Activated T-cell treated with anti-CD3 and anti-CD28 coated beads, Interleukin-2, amount 50 U/mL, for 72 hours (primary cell): ENCODE measurements around the gene RNF31. TPM values are rescaled to one million over a fixed set of nuclear protein-coding genes. Genes with fewer than 3 reads are reported as not detected.

Experiments
- ATAC-seq, 2 donors: fragments of 150-1000 bp; cut with Tn5 transposase; replicated peaks in 1 of 2; 2 replicates each; pipeline ENCODE4 v1.10.0; 2021; ENCODE audit warnings: moderate library complexity in 2 of 2, mild to moderate bottlenecking in 1 of 2
- DNase-seq, 2 donors: peaks; one replicate each; pipeline ENCODE4 v3.0.0; 2021 to 2022; ENCODE audit warnings: mixed read lengths in 1 of 2
- H3K27ac Mint-ChIP-seq: one replicate; pipeline ENCODE4 v1.8.0; 2022; ENCODE audit warnings: mild to moderate bottlenecking, moderate library complexity, mixed read lengths
- H3K27me3 Mint-ChIP-seq: one replicate; pipeline ENCODE4 v1.8.0; 2022; ENCODE audit warnings: low read depth, mixed read lengths
- H3K36me3 Mint-ChIP-seq, 2 donors: one replicate each; pipeline ENCODE4 v1.8.0; 2022; ENCODE audit warnings: mixed read lengths in 2 of 2, mild to moderate bottlenecking in 1 of 2; ENCODE audit not compliant: insufficient read depth in 2 of 2
- H3K4me1 Mint-ChIP-seq: one replicate; pipeline ENCODE4 v1.8.0; 2022; ENCODE audit warnings: low read depth, mixed read lengths
- H3K4me3 Mint-ChIP-seq, 2 donors: one replicate each; pipeline ENCODE4 v1.8.0; 2022; ENCODE audit warnings: mild to moderate bottlenecking in 2 of 2, mixed read lengths in 2 of 2, moderate library complexity in 2 of 2
- H3K9me3 Mint-ChIP-seq, 2 donors: one replicate each; pipeline ENCODE4 v1.8.0; 2022; ENCODE audit warnings: mixed read lengths in 2 of 2
- total RNA-seq, 2 donors: library from RNA; stranded (reverse); gene quantifications; one replicate each; pipeline ENCODE4 v1.2.3, GENCODE V29; 2022

RNF31 gene
- total RNA-seq, 2 donors from 2014 or later: 88.7 to 90.6 TPM

DNA sequence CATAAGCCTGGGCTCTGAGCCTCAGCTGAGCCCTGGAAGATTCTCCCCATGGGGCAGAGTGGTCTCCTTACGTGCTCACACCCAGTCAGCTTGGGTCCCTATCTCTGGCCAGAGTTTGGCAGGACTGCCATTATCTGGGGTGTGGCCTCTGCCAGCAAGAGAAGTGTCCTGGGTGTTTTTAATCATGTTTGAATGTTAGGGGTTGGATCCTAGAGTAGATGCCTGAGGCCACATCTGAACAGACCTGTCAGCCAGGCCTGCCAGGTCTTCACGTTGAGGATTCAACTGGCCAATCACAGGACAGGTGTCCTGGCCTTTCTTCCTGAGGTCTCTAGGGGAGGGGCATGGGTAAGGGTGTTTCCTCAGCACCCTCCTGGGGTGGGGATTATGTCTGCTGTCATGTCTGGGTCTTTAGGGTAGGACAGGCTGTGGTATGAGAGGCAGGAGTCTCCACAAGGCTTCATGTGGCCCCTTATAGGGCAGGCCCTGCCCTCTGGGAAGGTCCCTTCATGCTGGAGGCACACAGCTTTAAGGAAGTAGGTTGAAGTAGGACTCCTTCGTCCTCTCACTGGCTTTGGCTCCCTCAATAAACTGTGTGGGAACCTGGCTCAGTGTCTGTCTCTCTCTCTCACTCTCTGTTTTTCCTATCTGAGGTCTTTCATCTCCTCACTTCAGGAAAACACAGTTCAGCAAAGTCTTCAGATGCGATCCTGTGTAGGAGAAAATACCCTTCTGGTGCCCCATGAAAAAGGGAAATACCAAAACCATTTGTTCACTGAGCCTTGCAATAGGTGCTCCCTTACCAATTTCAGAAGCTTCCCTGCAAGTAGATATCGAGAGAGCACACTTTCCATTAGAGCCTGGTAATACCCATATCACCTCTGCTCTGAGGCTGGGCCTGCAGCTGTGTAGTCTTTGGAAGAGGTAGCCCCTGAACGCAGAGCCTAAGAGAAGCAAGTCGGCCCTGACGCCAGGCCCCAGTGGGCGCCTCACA, 23.6 kb upstream of the RNF31 start:
- Mint-ChIP-seq H3K9me3 (no peaks in the 10 kb centered on the region), H3K4me3 (no peak overlapping the region), H3K27ac (no peak overlapping the region), H3K36me3 (peaks cover 9 to 20% of the 10 kb centered on the region in 2 donors), H3K4me1 (peaks cover 12% of the 10 kb centered on the region), H3K27me3 (no peaks in the 10 kb centered on the region)
- DNase-seq: no peak
- ATAC-seq: peak; percentile 20 to 27

DNA sequence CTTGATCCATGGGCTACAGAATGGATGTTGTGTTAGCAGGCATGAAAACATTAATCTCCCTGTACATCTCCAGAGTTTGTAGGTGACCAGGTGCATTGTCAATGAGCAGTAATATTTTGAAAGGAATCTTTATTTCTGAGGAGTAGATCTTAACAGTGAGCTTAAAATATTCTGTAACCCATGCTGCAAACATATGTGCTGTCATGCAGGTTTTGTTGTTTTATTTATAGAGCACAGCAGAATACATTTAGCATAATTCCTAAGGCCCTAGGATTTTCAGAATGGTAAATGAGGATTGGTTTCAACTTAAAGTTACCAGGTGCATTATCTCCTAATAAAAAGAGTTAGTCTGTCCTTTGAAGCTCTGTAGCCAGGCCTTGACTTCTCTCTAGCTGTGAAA, 20.4 kb upstream of the RNF31 start:
- DNase-seq (no peak), ATAC-seq (no peak)
- Mint-ChIP-seq H3K27ac (no peak overlapping the region), H3K4me1 (peaks cover 15% of the 10 kb centered on the region), H3K36me3 (peaks cover 4% of the 10 kb centered on the region in 2 donors), H3K4me3 (no peak overlapping the region), H3K9me3 (no peaks in the 10 kb centered on the region), H3K27me3 (no peaks in the 10 kb centered on the region)

DNA sequence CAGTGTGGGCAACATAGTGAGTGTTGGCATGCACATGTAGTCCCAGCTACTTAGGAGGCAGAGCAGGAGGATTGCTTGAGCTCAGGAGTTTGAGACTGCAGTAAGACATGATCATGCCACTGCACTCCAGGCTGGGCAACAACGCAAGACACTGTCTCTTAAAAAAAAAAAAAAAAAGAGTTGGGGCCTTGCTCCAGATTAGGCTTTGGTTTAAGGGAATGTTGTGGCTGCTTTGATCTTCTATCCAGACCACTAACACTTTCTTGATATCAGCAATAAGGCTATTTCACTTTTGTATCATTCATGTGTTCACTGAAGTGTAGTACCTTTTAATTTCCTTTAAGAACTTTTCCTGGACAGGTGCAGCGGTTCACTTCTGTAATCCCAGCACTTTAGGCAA, 19.6 kb upstream of the RNF31 start:
- ATAC-seq: no peak
- Mint-ChIP-seq H3K4me3 (no peak overlapping the region), H3K9me3 (no peaks in the 10 kb centered on the region), H3K27ac (no peak overlapping the region), H3K4me1 (peaks cover 22% of the 10 kb centered on the region), H3K36me3 (peaks cover 1 to 4% of the 10 kb centered on the region in 2 donors), H3K27me3 (no peaks in the 10 kb centered on the region)
- no peak for DNase-seq

DNA sequence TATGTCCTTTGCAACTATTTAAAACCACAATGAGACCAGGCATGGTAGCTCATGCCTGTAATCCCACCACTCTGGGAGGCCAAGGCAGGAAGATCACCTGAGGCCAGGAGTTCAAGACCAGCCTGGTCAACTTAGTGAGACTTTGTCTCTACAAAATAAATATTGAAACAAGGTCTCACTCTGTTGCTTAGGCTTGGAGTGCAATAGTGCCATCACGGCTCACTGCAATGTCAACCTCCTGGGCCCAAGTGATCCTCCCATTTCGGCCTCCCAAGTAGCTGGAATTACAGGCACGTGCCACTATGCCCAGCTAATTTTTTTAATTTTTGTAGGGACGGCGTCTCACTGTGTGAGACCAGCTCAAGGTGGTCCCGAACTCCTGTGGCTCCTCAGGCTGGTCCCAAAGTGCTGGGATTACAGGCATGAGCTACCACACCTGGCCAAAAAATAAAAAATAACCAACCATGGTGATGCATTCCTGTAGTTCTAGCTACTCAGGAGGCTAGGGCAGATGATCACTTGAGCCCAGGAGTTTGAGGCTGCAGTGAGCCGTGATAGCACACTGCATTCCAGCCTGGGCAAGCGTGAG, 17.8 kb upstream of the RNF31 start:
- Mint-ChIP-seq H3K27ac (no peak overlapping the region), H3K4me3 (no peak overlapping the region), H3K36me3 (no peaks in the 10 kb centered on the region)

DNA sequence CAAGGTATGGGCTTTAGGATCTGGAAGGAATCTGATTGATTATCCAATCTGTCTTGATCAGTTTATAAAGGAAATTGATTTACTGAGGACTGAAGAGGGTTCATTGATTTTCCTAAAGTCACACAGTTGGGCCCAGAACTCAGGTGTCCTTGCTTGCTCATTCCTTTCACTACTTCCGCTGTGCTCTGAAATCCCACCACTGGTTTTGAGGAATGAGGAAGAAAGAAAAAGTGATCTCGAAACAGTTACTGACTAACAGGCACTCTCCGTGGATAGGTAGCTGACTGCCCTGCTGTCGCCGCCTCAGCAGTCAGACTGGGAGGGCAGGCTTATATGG, 16.9 kb upstream of the RNF31 start, which contains the start of gene FITM1:
Gene FITM1 (plus strand): TSS at position 280 of the 337 bp plus-strand sequence. CDS start 905 bp downstream, outside the sequence.
- Mint-ChIP-seq H3K27me3 (no peaks in the 10 kb centered on the region), H3K36me3 (no peaks in the 10 kb centered on the region), H3K9me3 (no peaks in the 10 kb centered on the region), H3K4me3 (no peak within 1 kb of the TSS), H3K4me1 (peaks cover 29% of the 10 kb centered on the region), H3K27ac (no peak within 1 kb of the TSS)
- DNase-seq (no peak), ATAC-seq (no peak)

More for the DNA sequence above, 17.8 kb upstream of the RNF31 start:
- peaks cover 23% of the 10 kb centered on the region for H3K4me1 Mint-ChIP-seq
- no peaks in the 10 kb centered on the region for H3K9me3 Mint-ChIP-seq
- ATAC-seq: no peak
- H3K27me3 Mint-ChIP-seq: no peaks in the 10 kb centered on the region
- DNase-seq: no peak

DNA sequence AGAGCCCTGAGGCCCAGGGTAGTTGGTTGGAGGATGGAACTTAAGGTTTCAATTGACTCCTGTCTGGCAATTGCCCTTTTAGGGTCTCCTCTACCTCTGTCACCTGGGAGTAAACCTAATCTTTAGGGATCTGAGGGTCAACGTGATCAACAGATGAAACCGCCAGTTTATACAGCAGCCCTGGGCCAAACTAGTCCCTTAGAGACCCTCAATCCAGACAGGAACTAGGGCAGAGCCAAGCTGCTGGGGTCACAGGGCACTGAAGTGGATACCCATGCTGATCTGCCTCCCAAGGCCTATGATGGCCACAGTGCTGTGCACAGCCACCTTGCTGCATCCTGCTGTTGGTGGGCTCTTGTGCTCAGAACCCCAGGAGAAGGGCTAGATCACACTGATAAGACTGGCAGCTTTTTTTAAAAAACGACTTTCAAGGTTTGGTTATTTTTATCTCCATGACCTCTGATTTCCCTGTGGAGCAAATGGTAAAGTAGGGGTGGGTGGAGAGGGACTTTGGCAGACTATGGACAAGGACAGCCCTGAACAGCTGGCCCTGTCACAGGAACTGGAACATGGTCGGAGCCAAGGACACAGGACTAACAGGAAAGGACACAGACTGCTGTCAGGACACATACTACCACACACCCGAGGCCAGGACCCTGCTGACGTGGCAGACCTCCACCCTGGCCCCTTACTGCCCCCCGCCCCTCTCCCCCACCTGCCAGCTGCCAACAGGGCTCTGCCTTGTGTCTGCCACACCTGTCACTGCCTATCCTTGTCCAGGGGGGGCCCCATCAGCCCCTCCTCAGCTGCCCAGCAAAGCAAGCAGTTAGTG, 16.4 kb upstream of the RNF31 start:
- Mint-ChIP-seq H3K27me3 (no peaks in the 10 kb centered on the region), H3K36me3 (no peaks in the 10 kb centered on the region), H3K27ac (no peak overlapping the region), H3K4me1 (peaks cover 32% of the 10 kb centered on the region), H3K9me3 (no peaks in the 10 kb centered on the region), H3K4me3 (no peak overlapping the region)
- DNase-seq: no peak
- no peak for ATAC-seq

DNA sequence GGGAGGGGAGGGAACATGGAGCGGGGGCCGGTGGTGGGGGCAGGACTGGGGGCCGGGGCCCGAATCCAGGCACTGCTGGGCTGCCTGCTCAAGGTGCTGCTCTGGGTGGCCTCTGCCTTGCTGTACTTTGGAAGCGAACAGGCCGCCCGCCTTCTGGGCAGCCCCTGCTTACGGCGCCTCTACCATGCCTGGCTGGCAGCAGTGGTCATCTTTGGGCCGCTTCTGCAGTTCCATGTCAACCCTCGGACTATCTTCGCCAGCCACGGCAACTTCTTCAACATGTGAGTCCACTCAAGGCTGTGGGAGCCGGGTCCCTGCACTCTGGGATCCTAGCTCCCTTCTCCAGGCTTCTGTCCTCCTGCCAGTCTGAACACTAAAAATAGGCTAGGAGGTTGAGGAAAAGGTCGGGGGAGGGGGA, 15.7 kb upstream of the RNF31 start:
- Mint-ChIP-seq H3K4me3 (peak overlapping the region in 1 of 2 donors; percentile 33), H3K27ac (no peak overlapping the region)
- ATAC-seq: no peak

DNA sequence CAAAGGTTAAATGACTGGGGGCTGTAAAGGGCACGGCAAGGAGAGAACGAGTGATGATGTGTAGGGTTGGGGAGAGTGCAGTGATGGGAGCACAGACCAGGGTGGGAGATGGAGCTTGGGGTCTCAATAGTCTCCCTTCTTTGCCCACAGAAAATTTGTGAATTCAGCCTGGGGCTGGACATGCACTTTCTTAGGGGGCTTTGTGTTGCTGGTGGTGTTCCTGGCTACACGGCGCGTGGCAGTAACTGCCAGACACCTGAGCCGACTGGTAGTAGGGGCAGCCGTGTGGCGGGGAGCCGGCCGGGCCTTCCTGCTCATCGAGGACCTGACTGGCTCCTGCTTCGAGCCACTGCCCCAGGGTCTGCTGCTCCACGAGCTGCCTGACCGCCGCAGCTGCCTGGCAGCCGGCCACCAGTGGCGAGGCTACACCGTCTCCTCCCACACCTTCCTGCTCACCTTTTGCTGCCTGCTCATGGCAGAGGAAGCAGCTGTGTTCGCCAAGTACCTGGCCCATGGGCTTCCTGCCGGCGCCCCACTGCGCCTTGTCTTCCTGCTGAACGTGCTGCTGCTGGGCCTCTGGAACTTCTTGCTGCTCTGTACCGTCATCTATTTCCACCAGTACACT, 15.1 kb upstream of the RNF31 start:
- no peak for ATAC-seq
- no peaks in the 10 kb centered on the region for H3K27me3 Mint-ChIP-seq
- H3K36me3 Mint-ChIP-seq: peaks cover 3 to 5% of the 10 kb centered on the region in 2 donors
- peak; percentile 44 to 49 for DNase-seq
- H3K9me3 Mint-ChIP-seq: no peaks in the 10 kb centered on the region
- H3K4me1 Mint-ChIP-seq: peaks cover 38% of the 10 kb centered on the region
- H3K4me3 Mint-ChIP-seq: peak overlapping the region; percentile 54 to 64
- H3K27ac Mint-ChIP-seq: peak overlapping the region; percentile 42

More for the DNA sequence above, 15.7 kb upstream of the RNF31 start:
- H3K36me3 Mint-ChIP-seq: no peaks in the 10 kb centered on the region
- H3K9me3 Mint-ChIP-seq: no peaks in the 10 kb centered on the region
- no peaks in the 10 kb centered on the region for H3K27me3 Mint-ChIP-seq
- H3K4me1 Mint-ChIP-seq: peaks cover 32% of the 10 kb centered on the region
- DNase-seq: no peak

DNA sequence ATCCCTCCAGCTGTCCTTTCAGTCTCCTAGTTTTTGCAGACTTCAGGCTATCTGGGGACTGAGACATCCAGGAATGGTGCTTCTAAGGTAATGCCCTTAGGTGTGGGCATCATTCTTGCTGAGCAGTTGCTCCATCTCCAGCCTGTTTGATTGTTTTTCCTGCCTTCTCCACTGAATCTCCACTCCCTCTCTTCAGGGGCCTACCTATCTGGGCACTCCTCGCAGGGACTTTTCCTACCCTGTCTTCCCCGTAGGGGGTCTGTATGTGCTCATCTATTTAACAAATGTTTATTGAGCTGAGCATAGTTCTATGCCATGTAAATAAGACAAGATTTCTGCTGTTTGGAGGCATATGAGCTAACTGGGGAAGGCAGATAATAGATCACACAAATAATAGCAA, 14.3 kb upstream of the RNF31 start:
- Mint-ChIP-seq H3K27me3 (no peaks in the 10 kb centered on the region), H3K36me3 (peaks cover 4 to 6% of the 10 kb centered on the region in 2 donors), H3K4me1 (peaks cover 44% of the 10 kb centered on the region), H3K4me3 (peak overlapping the region; percentile 54 to 64), H3K9me3 (no peaks in the 10 kb centered on the region), H3K27ac (peak overlapping the region; percentile 42)
- ATAC-seq (no peak), DNase-seq (no peak)

DNA sequence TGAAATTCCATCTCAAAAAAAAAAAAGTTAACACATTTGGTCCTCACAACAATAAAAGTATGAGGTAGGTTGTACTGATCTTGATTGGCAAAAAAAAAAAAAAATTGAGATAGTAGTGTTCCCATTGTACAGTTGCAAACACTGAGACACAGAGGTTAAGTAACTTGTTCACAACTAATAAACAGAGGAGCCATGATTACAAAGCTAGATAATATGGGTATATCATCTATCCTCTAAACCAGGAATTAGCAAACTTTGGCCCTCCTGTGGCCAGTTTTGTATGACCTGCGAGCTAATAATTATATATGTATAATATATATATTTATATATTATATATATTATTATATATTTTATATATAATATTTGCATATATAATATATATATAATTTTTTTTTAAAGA, 13.6 kb upstream of the RNF31 start:
- DNase-seq (no peak), ATAC-seq (no peak)
- Mint-ChIP-seq H3K27ac (no peak overlapping the region), H3K4me1 (peaks cover 49% of the 10 kb centered on the region), H3K36me3 (peaks cover 8 to 10% of the 10 kb centered on the region in 2 donors), H3K9me3 (no peaks in the 10 kb centered on the region), H3K4me3 (no peak overlapping the region), H3K27me3 (no peaks in the 10 kb centered on the region)

DNA sequence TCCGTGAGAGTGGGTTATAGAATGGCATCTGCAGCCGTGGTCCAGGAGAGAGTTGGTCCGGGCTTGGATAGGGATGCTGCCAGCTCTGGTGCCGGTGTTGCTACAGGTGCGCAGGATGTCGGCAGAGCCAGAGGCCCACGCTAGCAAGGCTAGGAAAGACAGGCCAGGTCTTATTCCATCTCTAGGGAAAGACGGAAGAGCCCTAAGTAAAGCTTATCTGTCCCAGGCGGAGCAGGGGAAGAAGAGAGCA, 11.8 kb upstream of the RNF31 start:
- Mint-ChIP-seq H3K4me1 (peaks cover 61% of the 10 kb centered on the region), H3K36me3 (peaks cover 11 to 18% of the 10 kb centered on the region in 2 donors), H3K27ac (peak overlapping the region; percentile 90), H3K4me3 (peak overlapping the region; percentile 92 to 95), H3K27me3 (no peaks in the 10 kb centered on the region), H3K9me3 (no peaks in the 10 kb centered on the region)
- DNase-seq: no peak
- peak; percentile 0 to 1 for ATAC-seq

DNA sequence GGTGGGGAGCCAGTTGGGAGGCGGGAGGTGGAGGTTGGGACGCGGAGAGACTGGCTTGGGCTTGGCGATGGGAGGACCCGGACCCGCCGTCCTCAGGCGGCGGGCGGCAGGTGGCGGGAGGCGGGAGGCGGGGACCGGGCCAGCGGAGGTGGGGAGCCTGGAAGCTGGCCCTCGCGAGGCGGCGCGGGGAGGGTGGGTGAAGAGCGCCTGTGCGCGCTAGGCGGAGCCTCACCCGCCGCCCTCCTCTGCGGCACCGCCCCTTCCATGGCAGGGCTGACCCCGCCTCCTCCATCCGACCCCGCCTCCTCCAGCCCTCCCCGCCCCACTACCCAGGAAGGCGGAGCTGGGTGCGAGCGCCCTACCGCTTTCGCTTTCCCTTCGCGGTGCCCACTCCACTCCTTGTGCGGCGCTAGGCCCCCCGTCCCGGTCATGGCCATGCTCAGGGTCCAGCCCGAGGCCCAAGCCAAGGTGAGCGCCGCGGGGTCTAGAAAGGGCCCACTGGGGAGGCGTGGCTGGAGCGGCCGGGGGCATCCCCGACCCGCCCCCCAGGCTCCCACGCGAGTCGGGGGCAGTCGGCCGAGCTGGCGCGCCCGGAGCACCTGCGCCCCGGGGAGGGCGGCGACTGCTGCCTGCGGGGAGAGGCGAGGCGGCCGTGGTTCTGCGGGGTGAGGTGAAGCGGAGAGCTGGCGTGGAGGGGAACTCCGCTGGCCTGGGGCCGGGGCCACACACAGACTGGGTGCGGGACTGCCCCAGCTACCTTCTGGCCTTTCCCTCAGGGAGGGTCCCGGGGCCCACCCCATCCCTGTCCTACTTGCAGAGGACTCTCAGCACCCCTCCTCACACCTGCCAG, 11.2 kb upstream of the RNF31 start, which contains the start of gene PSME1:
Gene PSME1 (plus strand): TSS at position 361 of the 850 bp plus-strand sequence. CDS start 69 bp downstream, at position 430.
- Mint-ChIP-seq H3K36me3 (peaks cover 11 to 21% of the 10 kb centered on the region in 2 donors), H3K4me1 (peaks cover 61% of the 10 kb centered on the region), H3K9me3 (no peaks in the 10 kb centered on the region), H3K4me3 (peak within 1 kb of the TSS; percentile 92 to 95), H3K27ac (peak within 1 kb of the TSS; percentile 91), H3K27me3 (no peaks in the 10 kb centered on the region)
- peak; percentile 95 to 97 for DNase-seq
- ATAC-seq: peak; percentile 94 to 97
